Stimulated activated CD4-positive, alpha-beta T cell treated with anti-CD3 and anti-CD28 coated beads, Interleukin-2, amount 100 ng/mL, for 4 hours (primary cell): ENCODE measurements around the gene SLC4A2.

Experiments
- DNase-seq: peaks from one replicate; pipeline ENCODE4 v3.0.0-alpha.2; 2020; ENCODE audit warnings: low read depth

The SLC4A2 gene

DNA sequence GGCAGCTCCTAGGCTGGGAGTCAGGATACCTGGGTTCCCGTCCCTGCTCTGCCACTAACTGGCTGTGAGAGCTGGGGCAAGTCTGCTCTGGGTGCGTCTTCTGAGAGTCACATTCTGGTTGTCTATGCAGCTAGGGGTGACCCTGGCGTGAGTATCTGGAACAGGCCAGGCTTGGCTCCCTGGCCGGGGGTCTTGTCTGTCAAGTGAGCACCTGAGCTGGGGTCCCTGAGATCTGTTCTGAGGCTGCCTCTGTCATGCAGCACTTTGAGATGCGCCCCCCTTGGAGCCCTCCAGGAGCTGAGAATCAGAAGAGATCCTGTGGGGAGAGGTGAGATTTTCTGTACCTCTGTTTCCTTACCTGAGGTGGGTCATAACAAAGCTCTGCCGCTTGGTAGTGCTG, 34.4 kb downstream of the SLC4A2 start:
- no peak for DNase-seq

DNA sequence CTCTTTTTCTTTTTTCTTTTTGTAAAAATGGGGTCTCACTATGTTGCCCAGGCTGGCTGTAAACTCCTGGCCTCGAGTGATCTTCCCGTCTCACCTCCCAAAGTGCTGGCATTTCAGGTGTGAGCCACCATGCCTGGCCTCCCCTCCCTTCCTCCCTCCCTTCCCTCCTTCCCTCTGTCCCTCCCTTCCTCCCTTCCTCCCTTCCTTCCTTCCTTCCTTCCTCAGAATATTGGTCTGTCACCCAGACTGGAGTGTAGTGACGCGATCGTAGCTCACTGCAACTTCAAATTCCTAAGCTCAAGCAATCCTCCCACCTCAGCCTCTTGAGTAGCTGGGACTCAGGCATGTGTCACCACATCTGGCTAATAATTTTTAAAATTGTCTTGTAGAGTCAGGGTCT, 35.3 kb downstream of the SLC4A2 start:
- no peak for DNase-seq

DNA sequence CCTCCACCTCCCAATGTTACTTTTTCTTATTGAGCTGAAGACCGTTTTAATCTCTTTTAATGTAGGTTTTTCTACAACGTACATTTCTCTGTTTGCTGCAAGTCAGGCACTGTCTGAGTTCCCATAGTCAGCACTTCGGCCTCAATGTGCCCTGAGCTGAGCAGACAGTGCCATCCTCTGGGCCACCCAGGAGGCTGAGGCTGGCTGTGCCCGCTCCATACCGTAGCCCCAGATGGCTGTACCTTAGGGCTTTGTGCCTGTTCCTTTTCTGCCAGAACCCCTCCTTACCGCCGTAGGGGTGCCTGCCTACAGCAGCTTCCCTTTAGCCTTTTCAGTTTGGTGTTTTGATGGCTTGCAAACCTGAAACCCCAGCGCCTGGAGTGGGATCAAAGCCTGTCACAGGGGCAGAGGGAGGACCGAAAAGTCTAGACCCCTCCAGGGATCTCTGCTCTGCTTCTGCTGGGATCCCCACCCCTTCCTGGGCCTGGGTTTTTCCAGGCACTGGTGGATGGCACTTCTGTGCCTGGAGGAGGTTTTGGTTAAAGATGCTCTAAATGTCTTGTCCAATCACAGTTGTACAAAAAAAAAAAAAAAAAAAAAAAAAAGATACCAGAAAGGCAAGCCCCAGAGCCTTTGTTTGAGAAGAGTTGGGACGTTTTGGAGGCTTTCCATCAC, 35.9 kb downstream of the SLC4A2 start:
- no peak for DNase-seq

DNA sequence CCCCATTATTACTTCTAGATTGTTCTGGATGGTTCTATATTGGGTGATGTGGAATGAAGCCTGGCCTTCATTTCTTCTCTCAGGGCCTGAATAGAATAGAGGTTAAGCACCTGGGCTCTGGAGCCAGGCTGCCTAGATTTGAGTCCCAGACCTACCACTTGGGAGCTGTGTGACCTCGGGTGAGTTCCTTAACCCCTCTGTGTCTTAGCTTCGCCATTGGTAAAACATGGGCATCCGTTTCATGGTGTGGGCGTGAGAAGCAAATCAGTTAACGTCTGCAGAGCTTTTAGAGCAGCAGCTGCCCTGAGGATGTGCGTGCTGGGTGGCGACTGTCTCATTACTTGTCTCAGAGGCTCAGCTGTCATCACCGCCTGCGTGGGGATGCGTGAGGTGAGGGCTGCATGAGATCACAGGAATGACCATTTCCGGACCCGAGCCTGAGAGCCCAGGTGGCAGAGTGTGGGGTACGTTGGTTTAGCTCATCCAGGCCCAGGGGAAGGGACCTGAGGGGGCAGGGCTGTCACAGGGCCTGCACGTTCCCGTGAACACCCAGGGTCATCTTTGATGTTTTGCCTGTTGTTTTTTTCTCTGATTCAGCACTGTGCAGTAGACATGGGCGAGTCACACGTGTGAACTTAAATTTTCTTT, 36.6 kb downstream of the SLC4A2 start:
- no peak for DNase-seq

DNA sequence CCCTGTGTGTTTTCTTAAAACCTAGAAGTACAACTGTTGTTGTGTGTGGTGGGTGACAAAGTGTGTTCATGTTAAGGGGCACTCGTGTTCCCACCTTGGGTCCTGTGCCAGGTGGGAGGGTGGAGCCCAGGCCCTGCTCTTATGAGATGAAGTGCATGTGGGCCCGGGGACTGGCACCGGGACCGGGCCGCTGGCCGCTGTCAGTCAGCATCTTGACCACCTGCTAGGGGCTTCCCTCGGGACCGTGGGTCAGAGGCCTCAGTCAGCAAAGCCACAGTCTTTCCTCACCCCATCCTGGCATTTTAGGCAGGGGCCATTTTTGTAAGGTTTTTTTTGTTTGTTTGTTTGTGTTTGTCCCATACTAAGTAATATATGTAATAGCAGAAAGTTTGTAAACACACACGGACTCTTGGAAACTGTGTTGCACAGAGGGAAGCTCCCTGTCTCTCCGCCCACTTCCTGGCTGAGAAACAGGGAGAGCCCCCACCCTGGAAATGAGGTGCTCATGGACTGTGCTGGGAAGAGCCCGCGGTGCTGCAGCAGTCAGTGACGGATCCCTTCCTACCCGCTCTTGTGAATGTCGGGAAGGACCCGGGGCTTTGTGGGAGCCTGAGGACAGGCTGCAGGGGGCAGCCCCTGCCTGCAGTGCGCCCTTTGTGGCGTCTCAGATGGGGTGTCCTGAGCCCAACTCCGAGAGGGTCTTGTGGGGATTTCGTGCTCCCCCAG, 40.3 kb downstream of the SLC4A2 start:
- DNase-seq: no peak

DNA sequence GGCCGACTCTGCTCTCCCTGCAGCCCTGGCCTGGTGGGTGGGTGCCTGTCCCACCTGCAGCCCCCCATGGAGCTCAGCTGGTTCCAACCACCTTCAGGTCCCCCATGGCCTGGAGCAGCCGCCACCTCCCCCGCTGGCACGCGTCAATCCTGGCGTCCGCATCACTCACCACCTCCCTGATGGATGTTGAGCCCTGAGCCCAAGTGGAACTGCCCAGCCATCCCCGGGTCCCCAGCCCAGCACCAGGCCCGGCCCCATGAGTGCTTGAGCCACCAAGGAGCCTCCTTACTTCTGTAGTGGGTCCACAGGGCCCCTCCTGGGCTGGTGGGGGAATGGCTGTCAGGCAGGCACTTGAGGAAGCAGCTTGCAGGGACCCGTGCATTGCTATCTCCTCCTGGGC, 41.5 kb downstream of the SLC4A2 start:
- DNase-seq: no peak

DNA sequence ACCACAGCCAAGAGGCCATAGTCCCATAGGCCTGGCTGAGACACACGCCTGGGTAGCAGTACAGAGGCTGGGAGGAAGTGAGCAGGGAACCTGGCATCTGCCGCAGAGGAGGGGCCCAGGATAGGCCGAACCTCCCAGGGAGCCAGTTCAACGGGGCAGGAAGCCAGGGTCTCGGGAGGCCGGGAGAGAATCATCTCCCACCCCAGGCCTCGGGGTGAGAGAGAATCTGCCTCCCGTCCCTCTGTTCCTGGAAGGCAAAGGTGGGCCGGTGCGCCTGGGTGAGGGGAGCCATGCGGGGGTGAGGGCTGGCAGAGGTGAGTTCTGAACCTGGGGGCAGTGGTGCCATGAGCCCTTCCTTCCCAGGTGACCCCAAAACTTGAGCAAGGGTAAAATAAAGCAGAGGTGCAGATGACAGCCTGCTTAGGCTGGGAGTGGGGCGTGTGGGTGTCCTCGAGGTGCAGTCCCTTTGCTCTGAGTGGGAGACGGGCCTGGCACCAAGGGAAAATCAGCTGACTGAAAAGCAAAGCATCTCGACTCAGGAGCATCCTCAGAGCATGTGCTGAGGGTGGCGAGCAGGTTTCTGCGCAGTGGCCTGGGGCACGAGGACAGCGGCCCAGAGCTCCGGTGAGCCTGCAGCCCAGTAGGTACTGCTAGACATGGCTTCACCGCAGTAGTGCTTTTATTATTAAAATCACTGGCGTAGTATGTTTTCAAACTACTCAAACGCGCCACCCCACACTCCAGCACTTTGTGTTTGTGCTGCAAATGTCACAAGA, 42.4 kb downstream of the SLC4A2 start:
- no peak for DNase-seq

DNA sequence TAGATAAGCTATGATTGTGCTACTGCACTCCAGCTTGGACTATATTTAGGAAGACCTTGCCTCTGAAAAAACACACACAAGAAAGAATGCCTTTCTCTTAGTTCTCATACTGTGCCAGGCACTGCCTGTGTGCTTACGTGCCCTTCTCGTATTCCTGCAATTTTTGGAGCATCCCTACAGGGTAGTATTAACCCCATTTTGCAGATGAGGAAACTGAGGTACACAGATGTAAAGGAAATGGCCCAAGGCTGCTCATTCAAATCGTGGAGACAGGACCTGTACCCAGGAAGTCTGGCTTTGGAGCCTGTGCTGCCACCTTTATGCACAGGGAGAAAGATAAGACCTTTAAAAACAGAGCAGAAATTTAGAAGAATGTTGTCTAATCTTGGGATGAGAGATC, 43.6 kb downstream of the SLC4A2 start:
- DNase-seq: no peak

DNA sequence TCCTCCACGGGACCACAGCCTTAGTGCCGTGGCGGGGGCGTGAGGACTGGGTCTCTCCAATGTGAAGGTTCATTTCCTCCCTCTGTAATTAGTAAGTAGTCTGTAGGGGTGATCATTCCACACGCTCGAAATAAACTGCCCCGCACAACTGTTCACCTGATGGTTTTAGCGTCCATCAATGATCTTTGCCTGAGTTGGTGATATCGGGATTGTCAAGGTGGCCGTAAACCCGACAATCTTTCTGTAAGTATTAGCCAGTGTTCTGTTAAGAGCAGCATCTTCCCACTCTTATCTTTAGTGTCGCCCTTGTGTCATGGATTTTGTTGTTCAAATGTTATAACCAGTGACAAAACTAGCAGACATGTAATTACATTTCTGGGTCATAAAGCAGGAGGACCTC, 44.6 kb downstream of the SLC4A2 start:
- no peak for DNase-seq

DNA sequence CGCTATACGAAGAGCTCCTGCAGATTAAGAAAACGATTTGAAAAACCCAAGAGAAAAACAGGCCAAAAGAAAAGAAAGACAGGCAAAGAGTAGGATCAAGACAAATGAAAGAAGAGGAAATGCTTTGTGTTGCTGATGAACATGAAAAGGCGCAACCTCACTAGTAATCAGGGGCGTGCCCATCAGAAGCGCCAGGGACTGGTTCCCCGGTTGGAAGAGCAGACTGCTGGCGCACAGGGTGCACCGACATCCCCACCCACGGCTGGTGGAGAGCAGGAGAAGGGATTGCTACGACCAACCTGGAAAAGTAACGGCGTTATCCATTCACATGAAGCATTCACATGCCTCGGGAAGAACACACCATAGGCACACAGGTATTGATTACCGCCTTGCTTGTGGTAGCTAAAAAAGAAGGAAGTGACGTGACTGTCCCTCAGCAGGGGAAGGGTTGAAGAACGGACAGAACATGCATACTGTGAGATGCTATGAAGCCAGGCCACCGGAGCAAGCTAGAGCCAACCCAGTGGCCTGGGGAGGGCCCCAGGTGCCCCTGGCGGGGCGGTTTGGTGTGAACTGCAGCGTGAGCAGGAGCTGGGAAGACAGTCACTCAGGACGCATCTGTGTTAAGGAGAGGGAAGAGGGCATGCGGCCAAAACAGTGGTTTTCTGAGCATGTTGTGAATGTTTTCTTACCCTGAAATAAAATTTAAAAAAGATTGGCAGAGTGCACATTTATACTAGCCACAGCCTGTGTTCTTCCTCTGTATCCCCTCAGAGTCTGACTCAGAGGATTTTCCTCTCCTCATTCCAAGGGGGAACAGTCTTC, 45.2 kb downstream of the SLC4A2 start:
- DNase-seq: no peak

DNA sequence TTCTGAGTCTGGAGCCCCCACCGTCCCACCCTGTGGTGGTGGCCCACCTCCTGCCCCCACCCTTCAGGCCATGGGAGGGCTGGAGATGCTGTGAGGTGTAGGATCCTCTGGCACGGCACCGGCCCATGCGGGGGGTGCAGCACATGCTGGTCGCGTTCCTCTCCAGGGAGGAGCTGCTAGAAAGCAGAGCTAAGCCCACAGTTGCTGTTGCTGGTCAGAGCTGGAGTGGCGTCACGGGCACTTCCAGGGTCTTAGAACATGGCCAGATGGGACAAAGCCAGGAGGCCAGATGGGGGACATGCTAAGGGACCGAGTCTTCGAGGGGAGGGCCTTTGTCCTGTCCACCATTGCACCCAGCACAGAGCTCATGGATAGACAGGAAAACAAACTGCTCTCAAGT, 48.5 kb downstream of the SLC4A2 start:
- no peak for DNase-seq

DNA sequence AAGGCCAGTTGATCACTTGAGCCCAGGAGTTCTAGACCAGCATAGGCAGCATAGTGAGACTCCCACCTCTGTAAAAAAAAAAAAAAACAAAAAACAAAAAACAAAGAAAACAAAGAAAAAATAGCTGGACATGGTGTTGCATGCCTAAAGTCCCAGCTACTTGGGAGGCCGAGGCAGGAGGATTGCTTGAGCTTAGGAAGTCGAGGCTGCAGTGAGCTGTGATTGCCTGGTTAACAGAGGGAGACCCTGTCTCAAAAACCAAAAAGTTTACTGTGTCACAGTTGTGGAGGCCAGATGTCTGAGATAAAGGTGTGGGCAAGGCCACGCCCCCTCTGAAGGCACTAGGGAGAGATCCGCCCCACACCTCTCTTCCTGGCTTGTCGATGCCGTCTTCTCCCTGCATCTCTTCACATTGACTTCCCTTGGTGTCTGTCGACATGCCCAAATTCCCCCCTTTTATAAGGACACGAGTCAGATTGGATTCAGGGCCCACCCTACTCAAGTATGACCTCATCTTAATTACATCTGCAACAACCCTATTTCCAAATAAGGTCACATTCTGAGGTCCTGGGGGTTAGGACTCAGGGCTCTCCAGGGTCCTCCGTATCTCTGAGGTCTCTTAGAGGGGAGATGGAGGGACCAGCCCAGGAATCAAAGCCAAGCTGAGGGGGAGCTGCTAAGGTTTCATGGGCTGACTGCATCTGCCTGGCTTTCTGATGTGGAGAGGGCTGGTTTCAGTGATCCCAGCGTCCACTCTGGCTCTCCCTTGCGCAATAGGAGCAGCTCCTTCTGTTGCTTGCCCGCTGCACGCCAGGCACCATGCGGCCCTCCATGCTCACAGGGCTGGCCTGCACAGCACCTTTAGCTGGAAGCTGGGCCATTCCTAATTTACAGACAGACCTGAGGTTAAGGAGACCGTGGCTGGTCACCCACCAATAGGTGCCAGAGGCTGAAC, 50.0 kb downstream of the SLC4A2 start:
- DNase-seq: no peak

DNA sequence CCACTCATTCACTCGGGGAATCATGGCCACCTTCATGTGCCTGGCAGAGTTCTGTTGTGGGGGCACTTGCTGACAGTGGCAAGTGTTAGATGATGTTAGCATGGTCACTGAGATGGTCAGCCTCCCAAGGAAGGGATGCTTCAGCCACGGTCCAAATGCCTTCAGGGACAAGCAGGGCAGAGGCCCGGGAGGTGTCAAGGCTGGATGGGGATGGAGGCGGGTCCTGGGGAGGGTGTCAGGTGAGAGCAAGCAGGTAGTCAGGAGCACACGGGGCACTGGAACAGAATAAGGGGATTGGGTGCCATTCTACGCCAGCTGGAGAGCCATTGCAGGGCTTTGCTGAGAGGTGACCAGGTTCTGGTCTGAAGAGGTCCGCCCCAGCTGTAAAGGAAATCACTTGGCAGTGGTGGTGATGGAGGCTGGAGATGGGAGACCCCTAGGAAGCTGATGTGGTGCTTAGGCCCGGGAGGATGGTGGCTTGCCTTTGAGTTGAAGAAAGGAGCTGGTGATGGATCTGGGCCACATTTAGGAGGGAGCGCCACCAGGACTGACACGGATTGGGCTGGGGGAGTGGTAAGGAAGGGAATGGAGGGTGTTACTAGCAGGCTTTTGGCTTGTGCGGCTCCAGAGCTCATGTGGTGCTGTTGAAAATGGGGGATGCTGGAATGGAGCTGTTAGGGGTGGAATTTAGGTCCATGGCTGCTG, 51.0 kb downstream of the SLC4A2 start:
- DNase-seq: no peak

DNA sequence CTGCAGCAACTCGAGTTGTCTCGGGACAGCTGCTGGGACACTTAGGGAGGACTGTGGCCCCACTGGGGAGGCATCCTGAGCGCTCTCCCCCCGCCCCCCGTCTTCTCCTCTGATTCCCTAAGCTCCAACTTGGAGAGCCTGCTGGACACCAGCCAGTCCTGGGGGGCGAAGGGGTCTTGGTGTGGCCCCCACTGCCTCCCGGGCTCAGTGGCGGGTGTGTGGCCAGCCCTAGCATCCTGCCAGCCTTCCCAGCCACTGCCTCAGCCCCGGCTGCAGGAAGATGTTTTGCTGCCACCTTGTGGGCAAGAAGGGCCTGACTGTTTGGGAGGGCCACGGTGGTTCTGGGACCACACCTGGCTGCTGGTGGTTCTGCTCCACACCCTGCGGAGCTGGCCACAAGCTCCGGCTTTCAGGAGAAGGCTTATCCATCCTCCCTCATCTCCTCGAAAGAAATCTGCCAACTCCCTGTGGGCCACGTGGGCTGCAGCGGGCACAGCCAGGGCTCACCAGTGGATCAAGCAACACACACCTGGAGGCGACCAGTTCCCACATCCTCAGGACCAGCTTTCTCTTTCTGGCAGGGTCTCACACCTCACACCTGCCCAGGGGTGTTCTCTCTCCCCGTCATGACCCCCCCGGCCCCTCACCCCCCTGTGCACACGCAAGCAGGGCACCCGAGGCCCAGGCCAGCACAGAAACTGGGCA, 51.7 kb downstream of the SLC4A2 start:
- DNase-seq: peak; percentile 63

DNA sequence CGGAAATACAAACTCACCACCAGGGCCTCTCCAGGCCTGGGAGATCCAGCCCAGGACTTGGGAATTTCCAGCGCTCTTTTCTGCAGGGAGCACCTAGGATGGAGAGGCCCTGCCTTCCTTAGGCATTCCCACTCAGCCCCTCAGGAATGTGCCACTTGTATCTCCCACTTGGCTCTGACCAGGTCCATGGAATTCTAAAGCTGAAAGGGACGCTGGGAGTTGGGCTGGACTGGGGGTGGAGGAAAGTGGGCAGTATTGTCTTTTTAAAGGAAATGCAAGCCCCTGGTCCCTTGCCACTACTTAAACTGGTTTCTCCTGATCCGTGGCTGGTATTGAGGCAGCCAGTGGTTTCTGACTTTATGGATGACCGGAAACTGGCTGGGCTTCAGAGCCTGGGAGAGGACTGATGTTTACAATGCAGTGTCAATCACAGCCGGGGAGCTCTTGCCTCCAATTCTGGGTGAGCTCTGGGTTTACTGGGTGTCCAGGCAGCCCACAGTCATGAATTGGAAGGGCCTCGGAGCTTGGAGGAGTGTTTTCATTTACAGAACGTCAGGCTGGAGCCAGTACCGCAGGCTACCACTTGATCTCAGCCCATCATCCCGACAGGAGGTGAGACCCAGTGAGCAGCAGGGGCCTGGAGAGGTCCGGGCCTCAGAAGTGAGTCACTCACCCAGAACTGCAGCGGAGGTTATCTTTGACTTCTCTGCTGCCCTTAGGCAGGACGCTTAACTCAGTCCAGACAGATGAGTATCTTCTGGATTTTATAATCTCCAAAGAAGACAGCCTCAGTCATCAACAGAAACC, 54.2 kb downstream of the SLC4A2 start:
- no peak for DNase-seq

DNA sequence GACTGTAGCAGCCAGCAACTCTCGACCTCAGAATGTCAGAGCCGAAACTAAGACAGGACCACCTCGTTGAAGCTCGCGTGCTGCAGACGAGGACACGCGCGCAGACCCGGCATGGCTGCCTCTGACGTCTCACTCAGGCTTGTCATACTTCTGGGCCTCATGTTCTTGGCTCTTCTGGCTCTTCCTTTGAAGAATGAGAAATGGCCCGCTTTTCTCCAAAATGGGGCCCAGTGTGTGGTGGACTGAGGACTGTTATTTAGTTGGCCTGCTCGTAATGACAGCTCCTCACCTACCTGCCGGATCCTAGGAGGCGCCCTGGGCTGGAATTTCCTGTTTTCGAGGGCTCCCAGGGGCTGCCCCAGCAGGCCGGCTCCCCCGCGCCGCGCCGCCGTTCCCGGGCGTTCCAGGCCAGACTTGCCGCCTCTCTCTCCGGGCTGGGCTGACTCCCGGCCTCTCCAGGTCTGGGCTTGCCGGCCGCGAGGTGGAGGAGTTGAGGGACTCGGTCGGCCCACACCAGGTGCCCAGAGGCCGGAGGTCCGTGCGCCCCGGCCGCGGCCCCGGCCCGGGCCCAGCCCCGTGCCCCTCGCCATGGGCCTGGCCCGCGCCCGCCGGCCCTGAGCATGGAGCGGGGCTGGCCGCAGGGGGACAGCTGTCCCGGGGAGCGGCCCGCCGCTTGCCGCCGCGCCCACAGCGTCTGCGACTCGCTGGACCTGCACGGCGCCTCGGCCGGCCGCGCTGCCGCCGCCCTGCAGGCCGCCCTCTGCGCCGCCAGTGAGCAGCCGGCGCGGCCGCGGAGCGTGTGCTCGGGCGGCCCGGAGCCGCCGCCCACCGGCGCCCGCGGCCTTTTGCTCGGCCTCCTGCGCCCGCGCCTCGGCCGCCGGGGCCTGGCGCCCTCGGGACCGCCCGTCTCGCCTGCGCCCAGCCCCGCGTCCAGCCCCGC, 55.0 kb downstream of the SLC4A2 start:
- no peak for DNase-seq

DNA sequence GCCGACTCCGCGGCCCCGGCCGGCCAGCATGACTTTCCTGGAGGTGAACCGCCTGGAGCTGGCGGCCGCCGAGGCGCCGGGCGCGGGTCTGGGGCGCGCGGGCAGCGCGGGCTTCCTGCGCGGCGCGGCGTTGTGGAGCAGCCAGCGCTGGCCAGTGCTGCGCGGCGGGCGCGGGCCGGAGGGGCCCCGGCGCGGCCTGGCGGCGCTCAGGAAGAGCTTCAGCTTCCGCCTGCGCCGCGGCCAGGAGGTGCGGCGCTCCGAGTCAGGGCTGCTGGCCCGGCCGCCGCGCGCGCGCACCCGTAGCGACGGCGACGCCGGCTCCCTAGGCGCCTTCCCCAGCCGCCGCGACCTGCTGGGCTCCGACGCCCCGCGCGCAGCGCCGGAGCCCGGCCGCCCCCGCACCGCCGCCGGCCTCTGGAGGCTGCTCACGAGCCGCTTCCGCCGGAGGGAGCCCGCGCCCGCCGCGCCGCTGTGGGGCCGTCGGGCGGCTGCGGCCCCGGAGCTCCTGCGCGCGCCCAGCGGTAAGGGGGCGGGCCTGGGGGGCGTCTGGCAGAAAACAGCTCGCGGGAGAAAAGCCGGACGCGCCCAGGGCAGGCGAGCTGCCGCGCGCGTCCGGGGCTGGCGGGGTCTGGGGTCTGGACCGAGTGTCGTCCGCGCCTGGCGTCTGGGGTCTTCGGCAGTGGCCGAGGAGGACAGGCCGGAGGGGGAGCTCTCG, 55.9 kb downstream of the SLC4A2 start:
- peak; percentile 22 for DNase-seq
